ENCODE measurements around the gene SMYD3. TPM values are rescaled to one million over a fixed set of nuclear protein-coding genes. Genes with fewer than 3 reads are reported as not detected.

SMYD3 gene
- total RNA-seq, 1 experiment from 2014 or later: 35.1 TPM

- CTCF ChIA-PET: no interaction called here
- no peaks in the 10 kb centered on the region for H3K4me1 Mint-ChIP-seq (ENCODE audit: low read depth, unreplicated experiment)
- H3K36me3 Mint-ChIP-seq (ENCODE audit: insufficient read depth, unreplicated experiment): peaks cover 5% of the 10 kb centered on the region
- no peaks in the 10 kb centered on the region for H3K9me3 Mint-ChIP-seq (ENCODE audit: low read depth, unreplicated experiment)
- no TSS peak for BruUV-seq (replicated peaks)
- no peak for DNase-seq
- no peaks in the 10 kb centered on the region for H3K27me3 Mint-ChIP-seq (ENCODE audit: unreplicated experiment)
- H3K4me3 Mint-ChIP-seq (ENCODE audit: low read depth, unreplicated experiment): no peak overlapping the region
- no peak for TF ChIP-seq CTCF (IDR thresholded peaks at IDR 0.05; ENCODE audit: unreplicated experiment)
- intact Hi-C loops (cut with micrococcal nuclease; ENCODE audit: unreplicated experiment): no loop called here
- H3K27ac Mint-ChIP-seq (ENCODE audit: unreplicated experiment): no peak overlapping the region
Observed at GRCh38 chr1:245752561-245752960, 754.5 kb downstream of the SMYD3 start.

- H3K4me3 Mint-ChIP-seq (ENCODE audit: low read depth, unreplicated experiment): no peak overlapping the region
- CTCF ChIA-PET: no interaction called here
- BruUV-seq (replicated peaks): no TSS peak
Observed at GRCh38 chr1:245751726-245752470, 755.2 kb downstream of the SMYD3 start.

GRCh38 chr1:245751116-245751515 lies 756.0 kb downstream of the SMYD3 start:
- no peaks in the 10 kb centered on the region for H3K9me3 Mint-ChIP-seq (ENCODE audit: low read depth, unreplicated experiment)
- intact Hi-C loops (cut with micrococcal nuclease; ENCODE audit: unreplicated experiment): no loop called here
- peaks cover 5% of the 10 kb centered on the region for H3K36me3 Mint-ChIP-seq (ENCODE audit: insufficient read depth, unreplicated experiment)
- no peak overlapping the region for H3K27ac Mint-ChIP-seq (ENCODE audit: unreplicated experiment)
- TF ChIP-seq CTCF (IDR thresholded peaks at IDR 0.05; ENCODE audit: unreplicated experiment): no peak
- H3K4me3 Mint-ChIP-seq (ENCODE audit: low read depth, unreplicated experiment): no peak overlapping the region
- no TSS peak for BruUV-seq (replicated peaks)
- no peak for DNase-seq
- H3K27me3 Mint-ChIP-seq (ENCODE audit: unreplicated experiment): no peaks in the 10 kb centered on the region
- CTCF ChIA-PET: no interaction called here
- no peaks in the 10 kb centered on the region for H3K4me1 Mint-ChIP-seq (ENCODE audit: low read depth, unreplicated experiment)

More at GRCh38 chr1:245751726-245752470, 755.2 kb downstream of the SMYD3 start:
- Mint-ChIP-seq H3K36me3 (ENCODE audit: insufficient read depth, unreplicated experiment) (peaks cover 5% of the 10 kb centered on the region), H3K27me3 (ENCODE audit: unreplicated experiment) (no peaks in the 10 kb centered on the region), H3K9me3 (ENCODE audit: low read depth, unreplicated experiment) (no peaks in the 10 kb centered on the region), H3K27ac (ENCODE audit: unreplicated experiment) (no peak overlapping the region), H3K4me1 (ENCODE audit: low read depth, unreplicated experiment) (no peaks in the 10 kb centered on the region)
- TF ChIP-seq CTCF (IDR thresholded peaks at IDR 0.05; ENCODE audit: unreplicated experiment): no peak
- intact Hi-C loops (cut with micrococcal nuclease; ENCODE audit: unreplicated experiment): no loop called here
- no peak for DNase-seq

GRCh38 chr1:245750261-245750660 lies 756.8 kb downstream of the SMYD3 start:
- no peak for DNase-seq
- no TSS peak for BruUV-seq (replicated peaks)
- no peaks in the 10 kb centered on the region for H3K9me3 Mint-ChIP-seq (ENCODE audit: low read depth, unreplicated experiment)
- H3K36me3 Mint-ChIP-seq (ENCODE audit: insufficient read depth, unreplicated experiment): peaks cover 5% of the 10 kb centered on the region
- intact Hi-C loops (cut with micrococcal nuclease; ENCODE audit: unreplicated experiment): no loop called here
- CTCF ChIA-PET: no interaction called here
- H3K27ac Mint-ChIP-seq (ENCODE audit: unreplicated experiment): no peak overlapping the region
- H3K27me3 Mint-ChIP-seq (ENCODE audit: unreplicated experiment): no peaks in the 10 kb centered on the region
- no peaks in the 10 kb centered on the region for H3K4me1 Mint-ChIP-seq (ENCODE audit: low read depth, unreplicated experiment)
- H3K4me3 Mint-ChIP-seq (ENCODE audit: low read depth, unreplicated experiment): no peak overlapping the region
- TF ChIP-seq CTCF (IDR thresholded peaks at IDR 0.05; ENCODE audit: unreplicated experiment): no peak
